Fibroblast of pulmonary artery (primary cell): Measurements from ENCODE around the gene RAC3.
A peak's percentile ranks its signal among the peaks of the same experiment; 100 is the strongest.

ENCODE experiments used
- DNase-seq: peaks from one replicate; pipeline ENCODE4 v3.0.0-alpha.2; 2010; ENCODE audit warnings: low read depth
- H3K4me3 ChIP-seq: replicated peaks from 2 replicates; pipeline ENCODE4 v1.5.1; 2011; ENCODE audit warnings: low read depth, mild to moderate bottlenecking, control low read depth, low read length, moderate library complexity
- CTCF ChIP-seq: IDR thresholded peaks from 2 replicates; pipeline ENCODE4 v1.5.1; 2011; ENCODE audit warnings: mild to moderate bottlenecking, control low read depth, low read length, inconsistent platforms; ENCODE audit errors: missing control alignments

The RAC3 gene

GRCh38 chr17:82031885-82032627 lies 578 bp downstream of the RAC3 start:
- no peak for DNase-seq
- TF ChIP-seq CTCF = no peak
- H3K4me3 ChIP-seq = peak overlapping the region; percentile 50

- DNase-seq = no peak
- TF ChIP-seq CTCF = no peak
- H3K4me3 ChIP-seq = no peak overlapping the region
Measured at GRCh38 chr17:82033359-82034085, 2.0 kb downstream of the RAC3 start.

- TF ChIP-seq CTCF = no peak
- DNase-seq = no peak
- no peak overlapping the region for H3K4me3 ChIP-seq
Measured at GRCh38 chr17:82034371-82035011, 3.0 kb downstream of the RAC3 start.

GRCh38 chr17:82035488-82035887 lies 4.0 kb downstream of the RAC3 start:
- no peak for DNase-seq
- no peak overlapping the region for H3K4me3 ChIP-seq
- TF ChIP-seq CTCF = no peak

GRCh38 chr17:82035956-82036633 lies 4.6 kb downstream of the RAC3 start:
- no peak for DNase-seq
- no peak for TF ChIP-seq CTCF
- H3K4me3 ChIP-seq = peak overlapping the region; percentile 67

GRCh38 chr17:82036634-82037091 lies 5.2 kb downstream of the RAC3 start:
- no peak for TF ChIP-seq CTCF
- no peak for DNase-seq
- H3K4me3 ChIP-seq = peak overlapping the region; percentile 67
